Heart left ventricle (tissue), 13 donors: ENCODE measurements around the gene SREBF1.

Source experiments
- CTCF ChIP-seq, 12 donors: fragments of 200-600 bp; sonication (generic) in 4 of 12; IDR thresholded peaks; one replicate each; pipeline versions ENCODE4 v1.5.0 to v1.8.0; 2018 to 2022; ENCODE audit warnings: antibody characterized with exemption in 12 of 12, mild to moderate bottlenecking in 5 of 12
- POLR2A ChIP-seq, 2 donors: fragments of 450-650 bp; IDR thresholded peaks; one replicate each; pipeline ENCODE4 v1.6.1; 2017; ENCODE audit warnings: antibody characterized with exemption in 2 of 2, mild to moderate bottlenecking in 2 of 2, moderate library complexity in 2 of 2
- donor health status: ischemic (EF 13 %, LVEDD 7.1; RV severe dilation, severe dysfunction).
- donor health status: DM: no; HTN: yes; CAD: no.
- donor health status: DM: no; HTN: no; CAD: no.
- donor health status: ischemic (EF 25% LVEDD 6.9; RV normal size, moderate dysfunction).
- donor health status: ischemic (EF 25% LVEDD 5.7; RV mildly dilated, moderate dysfunction).
- donor health status: ischemic (EF 35%, LVEDD 5.7; RV mildly dilated, moderate dysfunction).
- donor health status: nonischemic (EF 11% LVEDD 7.7; RV severe dilation, severe dysfunction).
- donor health status: DM: yes; HTN: yes; CAD: no.
- donor health status: PGD.
- donor health status: ischemic (EF 29% LVEDD 5.4; RV normal size, mild dysfunction).
- donor health status: nonischemic (EF 23%, LVEDD 6.1; RV moderate dilation, normal function).

GRCh38 chr17:17806035-17806434, 30.8 kb downstream of the SREBF1 start:
- TF ChIP-seq CTCF (IDR thresholded peaks at IDR 0.05) (no peak), POLR2A (IDR thresholded peaks at IDR 0.05) (no peak)
